Measurements from ENCODE around the gene NHS.

Gene NHS

GRCh38 chrX:17633546-17633945 lies 258.5 kb downstream of the NHS start:
- no peak for DNase-seq

DNA sequence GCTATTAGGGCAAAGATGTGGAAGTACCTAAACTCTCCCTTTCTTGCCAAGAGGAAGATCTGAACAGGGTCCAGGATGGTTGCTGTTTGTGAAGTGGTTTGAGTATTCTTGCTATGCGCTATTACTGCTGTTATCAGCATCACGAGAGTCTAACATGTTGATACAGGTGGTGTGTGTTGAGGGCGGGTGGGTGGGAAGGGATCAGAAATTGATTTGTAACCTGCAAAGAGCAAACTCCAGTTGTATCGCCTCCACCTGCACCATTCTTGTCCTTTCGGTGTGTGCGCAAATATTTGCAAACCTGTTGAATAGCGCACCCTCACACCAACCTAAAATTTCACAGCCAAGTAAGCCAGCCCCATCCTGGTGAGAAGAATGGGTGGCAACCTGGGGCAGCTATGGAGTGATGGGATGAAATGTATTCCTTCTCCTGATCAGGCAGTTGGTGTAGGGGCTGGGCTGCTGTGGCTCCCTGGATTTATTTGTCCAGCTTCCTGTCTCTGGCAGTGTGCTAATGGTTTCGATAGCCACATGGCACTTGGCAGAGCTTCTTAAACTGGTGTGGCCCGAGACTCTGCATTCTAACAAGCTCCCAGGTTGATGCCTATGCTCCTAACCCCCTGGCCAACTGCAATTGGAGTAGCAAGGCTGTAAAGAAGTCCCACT lies 259.7 kb downstream of the NHS start:
- peak; percentile 66 for DNase-seq

- no peak for DNase-seq
These were observed 260.2 kb downstream of the NHS start for GRCh38 chrX:17635231-17635630.

DNA sequence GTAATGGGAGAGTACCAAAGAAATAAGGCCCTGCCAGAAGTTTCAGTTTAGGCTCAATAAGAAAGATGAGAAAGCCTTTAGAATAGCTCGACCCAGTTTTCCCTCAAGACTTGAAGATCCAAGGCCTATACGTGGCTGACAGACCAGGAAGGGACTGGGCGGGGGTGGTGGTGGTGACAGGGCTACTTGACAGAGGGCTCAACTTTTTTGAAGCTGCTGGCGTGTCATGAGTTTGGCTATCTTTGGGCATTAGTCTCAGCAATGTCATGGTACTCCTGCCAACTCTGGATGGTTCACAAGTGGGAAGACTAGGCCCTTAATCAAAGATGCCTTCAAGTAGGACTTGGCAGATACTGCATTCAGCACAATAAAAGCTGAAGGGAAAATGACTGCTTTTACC lies 262.2 kb downstream of the NHS start:
- no peak for DNase-seq

- DNase-seq: no peak
These were observed 263.7 kb downstream of the NHS start for GRCh38 chrX:17638731-17639130.

DNA sequence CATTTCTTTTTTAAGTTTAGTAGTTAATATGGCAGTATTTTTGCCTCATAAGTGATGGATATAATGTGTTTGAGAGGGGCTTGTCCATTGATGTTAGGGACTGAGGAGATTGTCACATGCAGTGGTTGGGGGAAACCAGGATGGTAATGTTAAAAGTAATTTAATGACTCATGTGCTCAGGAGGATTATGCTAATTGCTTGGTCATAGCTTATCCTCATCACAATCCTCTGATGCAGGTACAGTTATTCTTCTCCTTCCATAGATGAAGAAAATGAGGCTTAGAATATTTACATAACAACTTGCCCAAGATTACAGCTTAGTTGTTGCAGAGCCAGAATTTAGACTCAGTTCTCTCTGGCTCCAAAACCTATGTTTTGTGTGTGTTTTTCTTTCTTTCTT lies 267.9 kb downstream of the NHS start:
- no peak for DNase-seq

- no peak for DNase-seq
These were observed 268.5 kb downstream of the NHS start for GRCh38 chrX:17643528-17643927.

DNA sequence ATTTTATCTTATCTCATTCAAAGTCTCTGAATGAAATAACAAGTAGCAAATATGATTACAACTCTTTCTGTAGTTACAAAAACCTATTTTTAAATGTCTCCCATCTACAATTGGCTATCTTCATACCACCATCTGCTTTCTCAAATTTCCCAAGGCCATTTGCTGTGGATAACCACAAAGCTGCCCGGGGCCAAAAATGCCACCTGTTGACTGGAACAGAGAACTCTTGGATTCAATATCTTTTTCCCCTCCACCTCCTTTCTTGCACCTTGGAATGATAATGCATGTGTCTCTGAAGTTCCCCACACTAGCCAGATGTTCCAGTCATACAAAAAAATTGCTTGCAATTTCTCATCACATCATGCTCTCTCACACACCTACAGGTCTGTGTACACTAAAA lies 269.0 kb downstream of the NHS start:
- no peak for DNase-seq

DNA sequence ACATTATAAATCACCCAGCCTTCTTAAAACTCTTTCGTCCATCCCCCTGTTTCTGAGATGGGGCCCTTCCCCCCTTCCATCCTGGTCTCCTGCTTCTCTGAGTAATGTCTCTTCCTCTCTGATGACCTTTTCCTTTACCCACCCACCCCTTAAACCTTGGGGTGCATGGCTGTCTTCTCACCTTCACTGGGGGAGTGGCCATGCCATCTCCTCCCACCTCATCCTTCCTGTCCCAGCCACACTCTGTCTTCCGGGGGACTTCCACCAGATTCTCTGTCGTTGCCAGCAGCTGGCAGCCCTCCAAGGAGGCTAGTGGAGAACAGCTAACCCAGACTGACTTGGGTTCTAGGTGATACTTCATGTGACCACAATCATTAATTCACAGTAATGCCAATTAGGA lies 279.1 kb downstream of the NHS start:
- DNase-seq: no peak

- no peak for DNase-seq
These were observed 280.4 kb downstream of the NHS start for GRCh38 chrX:17655211-17656034.

GRCh38 chrX:17656035-17656418 lies 281.0 kb downstream of the NHS start:
- no peak for DNase-seq

DNA sequence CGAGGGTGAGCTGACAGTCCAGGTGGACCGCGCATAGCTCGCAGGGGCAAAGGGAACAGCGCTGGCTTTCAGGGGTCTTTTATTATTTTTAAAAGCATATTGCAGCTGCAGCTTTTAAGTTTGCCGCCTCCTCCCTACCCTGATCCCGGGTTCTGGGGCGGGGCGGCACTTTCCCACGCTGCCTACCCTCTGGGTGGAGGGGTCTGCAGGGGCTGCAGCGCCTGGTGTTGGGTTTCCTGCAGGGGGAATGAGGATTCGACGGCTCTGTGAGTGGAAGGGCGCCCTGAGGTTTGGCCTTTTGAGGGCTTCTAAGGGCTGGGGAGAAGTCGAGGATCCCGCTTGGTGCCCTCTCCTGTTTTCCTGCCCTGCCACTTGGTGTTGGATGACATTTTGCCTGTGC lies 281.6 kb downstream of the NHS start:
- DNase-seq: no peak

- DNase-seq: no peak
These were observed 287.4 kb downstream of the NHS start for GRCh38 chrX:17662391-17662790.

- DNase-seq: no peak
These were observed 293.9 kb downstream of the NHS start for GRCh38 chrX:17668929-17669328.

- no peak for DNase-seq
These were observed 294.5 kb downstream of the NHS start for GRCh38 chrX:17669458-17669857.

GRCh38 chrX:17669891-17670290 lies 294.9 kb downstream of the NHS start:
- DNase-seq: no peak

- no peak for DNase-seq
These were observed 295.9 kb downstream of the NHS start for GRCh38 chrX:17670874-17671273.

- DNase-seq: no peak
These were observed 299.6 kb downstream of the NHS start for GRCh38 chrX:17674601-17675000.

DNA sequence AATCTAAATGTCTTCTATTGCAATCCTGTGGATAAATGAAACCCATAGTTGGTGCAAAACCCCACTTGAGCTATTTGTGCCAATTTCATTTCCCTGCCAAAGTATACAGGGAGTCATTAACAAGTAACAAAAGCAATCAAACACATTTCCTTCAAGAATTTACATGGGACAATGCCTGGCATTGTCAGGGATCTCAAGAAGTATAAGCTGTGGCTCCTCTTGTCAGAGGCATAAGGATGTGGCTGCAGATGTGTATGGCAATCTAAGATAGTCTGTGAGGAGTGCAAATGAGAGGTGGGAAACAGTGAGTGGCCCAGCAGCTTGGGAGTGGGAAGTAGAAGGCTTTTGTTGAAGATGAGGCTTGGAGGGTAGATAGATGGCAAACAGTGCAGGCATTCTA lies 304.3 kb downstream of the NHS start:
- no peak for DNase-seq

DNA sequence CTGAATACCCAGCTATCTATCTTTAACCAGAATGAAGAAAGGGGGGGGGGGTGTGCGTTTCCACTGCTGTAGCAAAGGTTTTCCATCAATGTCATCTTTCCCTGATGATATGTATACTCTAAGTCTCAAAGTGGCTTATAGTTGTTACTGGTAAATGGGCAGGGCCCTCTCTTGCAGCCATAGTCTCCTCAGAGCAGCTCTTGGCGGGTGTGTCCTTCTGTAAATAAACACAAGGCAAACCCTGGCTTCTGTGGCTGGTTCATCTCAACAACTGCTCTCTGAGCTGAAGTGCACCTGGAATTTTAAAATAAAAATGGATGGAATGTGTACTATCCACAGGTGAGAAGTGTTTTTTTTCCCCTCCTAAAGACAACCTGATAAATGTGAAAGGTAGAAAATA lies 304.8 kb downstream of the NHS start:
- DNase-seq: no peak

DNA sequence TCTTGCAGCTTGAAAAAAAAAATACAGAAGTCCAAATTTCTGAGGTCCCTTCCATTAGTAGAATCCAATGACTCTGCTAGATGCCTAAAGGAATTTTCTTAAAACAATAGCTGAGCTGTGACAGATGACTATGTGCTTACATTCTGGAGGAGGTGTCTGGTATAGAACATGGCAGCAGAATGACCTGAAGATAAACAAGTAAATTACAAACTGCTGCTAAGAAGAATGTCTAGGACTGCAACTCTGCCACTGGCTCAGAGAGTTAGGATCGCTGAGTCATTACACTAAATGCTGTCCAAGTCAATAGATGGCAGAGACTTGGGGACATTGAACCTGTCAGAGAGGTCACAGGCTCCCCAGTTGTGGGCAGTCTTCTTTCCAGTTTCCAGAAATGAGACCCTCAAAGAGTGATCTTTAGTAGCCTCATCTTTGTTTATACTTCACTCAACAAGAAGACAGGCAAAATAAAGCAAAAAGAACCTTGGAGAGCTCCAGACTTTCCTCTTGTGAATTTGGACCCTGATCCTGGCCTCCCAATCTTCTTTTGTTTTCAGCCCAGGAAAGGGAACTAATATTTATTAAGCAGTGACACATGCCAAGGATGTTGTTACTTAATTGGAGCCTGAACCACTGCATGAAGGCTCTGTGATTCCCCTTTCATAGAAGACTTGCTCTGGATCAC lies 305.9 kb downstream of the NHS start:
- no peak for DNase-seq

GRCh38 chrX:17682259-17682658 lies 307.3 kb downstream of the NHS start:
- no peak for DNase-seq

DNA sequence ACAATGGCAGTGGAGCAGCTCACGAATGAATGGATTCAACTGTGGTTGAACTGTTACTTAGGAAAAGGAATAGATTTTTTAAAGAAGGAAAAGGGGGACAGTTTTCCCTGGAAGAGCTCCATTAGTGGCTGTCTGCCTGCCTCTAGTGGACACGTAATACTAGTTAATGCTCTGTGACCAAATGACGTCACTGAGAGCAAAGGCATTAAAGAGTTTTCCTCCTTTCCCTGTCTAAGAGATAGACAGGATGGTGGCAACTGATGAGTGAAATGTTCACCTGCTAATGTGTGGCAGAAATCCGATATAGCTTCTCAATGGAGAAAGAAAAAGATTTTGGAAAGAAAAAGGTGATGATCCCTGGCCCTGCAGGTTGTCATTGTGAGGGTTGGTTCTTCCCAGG lies 310.0 kb downstream of the NHS start:
- no peak for DNase-seq

DNA sequence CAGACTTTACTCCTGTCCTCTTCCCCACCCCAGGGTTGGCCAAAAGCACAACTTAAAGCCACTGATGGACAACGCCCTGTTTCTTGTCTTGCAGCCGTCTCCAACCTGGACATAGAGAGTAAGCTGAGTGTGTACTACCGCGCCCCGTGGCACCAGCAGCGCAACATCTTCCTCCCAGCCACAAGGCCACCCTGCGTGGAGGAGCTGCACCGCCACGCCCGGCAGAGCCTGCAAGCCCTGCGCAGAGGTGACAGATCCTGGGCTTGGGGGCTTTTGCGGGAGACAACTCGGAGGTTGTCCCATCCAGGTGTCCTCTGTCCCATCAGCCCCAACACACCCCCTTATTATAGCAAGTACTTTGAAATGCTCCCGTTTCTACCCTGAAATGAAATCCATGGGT lies 312.6 kb downstream of the NHS start:
- no peak for DNase-seq

Measured in DMS153 (cell line).